ENCODE measurements around the gene RUFY4. TPM values are rescaled to one million over a fixed set of nuclear protein-coding genes. Genes with fewer than 3 reads are reported as not detected.

RUFY4 gene
- total RNA-seq, 1 experiment from 2014 or later: not detected

DNA sequence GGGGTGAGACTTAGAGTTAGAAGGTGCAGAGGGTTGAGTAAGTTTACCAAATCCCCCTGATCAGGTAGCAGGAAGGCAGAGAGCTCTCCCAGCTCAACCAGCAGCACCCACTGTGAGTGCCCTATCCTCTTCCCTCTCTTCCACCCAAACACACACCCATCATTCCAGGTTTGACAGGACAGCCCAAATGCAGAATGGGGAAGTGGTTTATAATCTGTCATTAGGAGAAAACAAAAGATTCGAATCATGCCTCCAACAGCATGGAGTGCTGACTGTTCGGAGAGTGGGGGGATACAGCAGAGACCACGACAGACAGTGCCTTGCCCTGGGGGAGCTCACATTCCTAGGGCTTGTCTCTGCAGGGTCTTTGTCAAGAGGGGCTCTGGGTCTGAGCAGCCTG is 68.5 kb downstream of the RUFY4 start:
- ChIA-PET POLR2A (no interaction called here), CTCF (no interaction called here)
- TF ChIP-seq, protein P1, sequence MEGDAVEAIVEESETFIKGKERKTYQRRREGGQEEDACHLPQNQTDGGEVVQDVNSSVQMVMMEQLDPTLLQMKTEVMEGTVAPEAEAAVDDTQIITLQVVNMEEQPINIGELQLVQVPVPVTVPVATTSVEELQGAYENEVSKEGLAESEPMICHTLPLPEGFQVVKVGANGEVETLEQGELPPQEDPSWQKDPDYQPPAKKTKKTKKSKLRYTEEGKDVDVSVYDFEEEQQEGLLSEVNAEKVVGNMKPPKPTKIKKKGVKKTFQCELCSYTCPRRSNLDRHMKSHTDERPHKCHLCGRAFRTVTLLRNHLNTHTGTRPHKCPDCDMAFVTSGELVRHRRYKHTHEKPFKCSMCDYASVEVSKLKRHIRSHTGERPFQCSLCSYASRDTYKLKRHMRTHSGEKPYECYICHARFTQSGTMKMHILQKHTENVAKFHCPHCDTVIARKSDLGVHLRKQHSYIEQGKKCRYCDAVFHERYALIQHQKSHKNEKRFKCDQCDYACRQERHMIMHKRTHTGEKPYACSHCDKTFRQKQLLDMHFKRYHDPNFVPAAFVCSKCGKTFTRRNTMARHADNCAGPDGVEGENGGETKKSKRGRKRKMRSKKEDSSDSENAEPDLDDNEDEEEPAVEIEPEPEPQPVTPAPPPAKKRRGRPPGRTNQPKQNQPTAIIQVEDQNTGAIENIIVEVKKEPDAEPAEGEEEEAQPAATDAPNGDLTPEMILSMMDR (IDR thresholded peaks at IDR 0.05; ENCODE audit: unreplicated experiment): no peak
- Mint-ChIP-seq H3K9me3 (ENCODE audit: unreplicated experiment) (no peaks in the 10 kb centered on the region), H3K27me3 (ENCODE audit: insufficient read depth, unreplicated experiment) (peaks cover 37% of the 10 kb centered on the region), H3K4me3 (ENCODE audit: unreplicated experiment) (no peak overlapping the region), H3K27ac (ENCODE audit: low read depth, unreplicated experiment) (no peak overlapping the region), H3K4me1 (ENCODE audit: insufficient read depth, unreplicated experiment) (no peaks in the 10 kb centered on the region), H3K36me3 (ENCODE audit: insufficient read depth, unreplicated experiment) (no peaks in the 10 kb centered on the region)
- intact Hi-C loops (cut with micrococcal nuclease): no loop called here
- DNase-seq (ENCODE audit: unreplicated experiment): no peak
- BruUV-seq (replicated peaks): no TSS peak

DNA sequence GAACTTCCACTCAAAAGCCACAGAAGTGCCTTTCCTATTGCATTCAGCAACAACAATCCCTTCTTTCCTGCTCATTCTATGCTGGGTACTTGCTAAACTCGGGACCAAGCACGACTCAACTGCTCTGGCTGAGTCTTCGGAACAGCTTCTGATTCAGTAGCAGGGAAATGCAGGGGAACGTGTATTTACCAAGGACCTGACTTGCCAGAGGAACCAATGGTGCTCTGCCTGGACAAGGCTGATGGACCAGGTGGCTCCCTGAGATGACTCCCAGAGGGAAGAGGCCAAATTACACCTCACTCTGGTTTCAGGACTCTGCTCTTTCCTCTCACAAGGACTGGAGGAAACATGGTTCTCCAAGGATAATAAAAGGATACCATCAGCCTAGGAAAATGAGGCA is 69.0 kb downstream of the RUFY4 start:
- POLR2A ChIA-PET: no interaction called here
- BruUV-seq (replicated peaks): no TSS peak
- Mint-ChIP-seq H3K27ac (ENCODE audit: low read depth, unreplicated experiment) (no peak overlapping the region), H3K9me3 (ENCODE audit: unreplicated experiment) (no peaks in the 10 kb centered on the region), H3K36me3 (ENCODE audit: insufficient read depth, unreplicated experiment) (no peaks in the 10 kb centered on the region), H3K4me3 (ENCODE audit: unreplicated experiment) (no peak overlapping the region), H3K4me1 (ENCODE audit: insufficient read depth, unreplicated experiment) (no peaks in the 10 kb centered on the region), H3K27me3 (ENCODE audit: insufficient read depth, unreplicated experiment) (peaks cover 37% of the 10 kb centered on the region)
- no peak for DNase-seq (ENCODE audit: unreplicated experiment)
- TF ChIP-seq, protein P1 (IDR thresholded peaks at IDR 0.05; ENCODE audit: unreplicated experiment): no peak
- CTCF ChIA-PET: no interaction called here
- intact Hi-C loops (cut with micrococcal nuclease): no loop called here

Other genes starting within 250 kb of the RUFY4 start
- 2.9 and 3.3 TPM in 2 replicates for gene TNS1, start 66.3 kb upstream of the RUFY4 start, total RNA-seq (2022)
- not detected in 2 replicates for gene CXCR2, start 56.8 kb downstream of the RUFY4 start, total RNA-seq (2022)
- gene CXCR1, start 97.7 kb downstream of the RUFY4 start, total RNA-seq (2022): 0.12 TPM in 1 of 2 replicates, not detected in the other
- 196 and 284 TPM in 2 replicates for gene ARPC2, start 147.9 kb downstream of the RUFY4 start, total RNA-seq (2022)
- gene GPBAR1, start 191.8 kb downstream of the RUFY4 start, total RNA-seq (2022): 0.16 TPM in 1 of 2 replicates, not detected in the other
- gene AAMP, start 200.9 kb downstream of the RUFY4 start, total RNA-seq (2022): 95.7 and 98.7 TPM in 2 replicates
- gene PNKD, start 201.3 kb downstream of the RUFY4 start, total RNA-seq (2022): 13.0 and 23.1 TPM in 2 replicates
- 96.8 and 107 TPM in 2 replicates for gene TMBIM1, start 223.2 kb downstream of the RUFY4 start, total RNA-seq (2022)